GM21381 (cell line): ENCODE data around the gene PTF1A.

Experiments
- ATAC-seq: cut with Tn5 transposase; IDR thresholded peaks from one replicate; pipeline ENCODE4 v1.9.1; 2021; ENCODE audit warnings: mild to moderate bottlenecking, moderate library complexity; ENCODE audit not compliant: unreplicated experiment

PTF1A gene

DNA sequence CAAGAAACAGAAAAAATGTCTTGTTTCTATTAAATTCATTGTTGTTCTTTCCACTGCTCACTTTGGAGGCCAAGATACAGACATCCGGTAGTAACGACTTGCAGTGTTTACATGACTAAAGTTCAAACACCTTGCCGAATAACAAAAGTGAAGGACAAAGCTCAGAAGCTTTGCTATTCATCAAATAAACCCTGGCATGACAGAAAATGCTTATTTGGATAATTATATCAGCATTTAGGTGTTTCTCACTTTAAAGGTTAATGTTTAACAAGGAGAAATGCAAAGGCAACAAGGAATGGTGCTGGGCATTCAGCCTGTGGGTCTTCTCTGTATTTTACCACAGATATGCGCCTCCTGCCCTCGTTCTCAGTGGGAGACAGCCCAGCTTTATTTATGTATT, 5.4 kb upstream of the PTF1A start:
- ATAC-seq = no peak

DNA sequence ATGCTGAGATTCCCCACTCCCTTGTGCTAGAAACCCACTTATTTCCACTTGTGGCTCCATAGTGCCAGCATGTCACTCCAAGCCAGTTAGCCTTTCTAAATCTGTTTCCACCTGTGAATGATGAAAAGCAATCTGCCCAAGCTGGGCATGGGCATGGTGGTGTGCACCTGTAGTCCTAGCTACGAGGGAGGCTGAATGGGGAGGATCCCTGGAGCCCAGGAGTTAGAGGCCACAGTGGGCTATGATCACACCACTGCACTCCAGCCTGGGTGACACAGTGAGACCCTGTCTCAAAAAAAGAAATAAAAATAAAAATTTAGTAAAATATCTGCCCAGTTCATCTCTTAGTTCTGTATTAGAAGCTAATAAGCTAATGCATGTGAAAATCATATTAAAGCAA, 5.0 kb upstream of the PTF1A start:
- ATAC-seq = no peak

DNA sequence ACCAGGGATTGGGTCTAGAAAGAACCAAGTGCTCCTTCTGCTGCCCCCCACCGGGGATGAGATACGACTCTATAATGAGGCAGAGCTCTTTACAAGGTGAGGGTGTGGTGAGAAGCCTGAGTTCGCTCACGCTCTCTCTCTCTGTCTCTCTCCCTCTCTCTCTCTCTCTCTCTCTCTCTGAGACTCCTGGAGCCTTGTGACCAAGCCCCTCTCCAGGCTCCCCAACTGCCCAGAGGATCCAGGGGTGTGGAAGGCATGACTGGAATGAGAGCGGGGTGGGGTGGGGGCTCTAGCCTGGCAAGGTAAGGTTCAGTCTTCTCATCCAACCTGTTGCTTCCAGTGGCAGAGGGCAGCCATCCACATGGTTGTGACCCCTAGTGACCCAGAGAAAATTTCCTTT, 3.1 kb upstream of the PTF1A start:
- no peak for ATAC-seq

DNA sequence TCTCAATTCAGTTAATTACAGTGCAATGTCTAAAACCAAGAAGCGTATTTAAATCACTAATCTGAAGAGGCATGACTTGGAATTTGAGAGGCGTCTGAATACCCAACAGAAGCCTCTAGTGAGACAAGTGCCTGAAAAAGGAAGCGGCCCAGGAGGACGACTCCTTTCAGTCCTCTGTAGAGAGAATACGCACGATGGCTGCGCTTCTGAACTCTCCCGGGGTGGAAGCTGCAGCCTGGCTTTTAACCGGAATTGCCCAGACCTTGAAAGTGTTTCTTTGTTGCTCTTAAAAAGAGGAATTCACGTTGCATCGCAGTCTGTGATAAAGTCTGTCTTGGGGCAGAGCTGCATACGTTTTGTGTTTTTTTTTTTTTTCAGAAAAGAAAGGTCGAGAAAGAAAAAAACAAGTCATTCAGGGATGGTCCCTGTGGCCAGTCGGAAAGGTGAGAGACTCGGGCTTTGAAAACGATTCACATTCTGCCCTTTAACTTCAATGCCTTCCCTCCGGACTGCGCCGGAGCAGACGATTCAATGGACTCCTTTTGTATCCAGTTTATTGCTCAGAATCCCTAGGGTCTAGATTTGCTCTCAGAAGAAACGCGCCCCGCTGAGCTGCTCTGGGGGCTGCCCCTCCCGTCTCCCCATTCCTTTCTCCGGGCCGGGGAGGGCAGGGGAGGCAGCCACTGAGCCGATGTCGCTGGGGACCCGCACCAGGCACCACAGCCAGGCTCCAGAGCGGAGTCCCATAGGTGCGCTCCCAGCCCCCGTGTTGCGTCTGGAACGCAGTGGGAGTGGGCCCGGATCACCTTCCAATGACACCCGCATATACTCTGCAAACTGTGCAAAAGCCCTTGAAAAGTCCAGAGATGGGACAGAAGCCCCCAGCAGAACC, 994 bp upstream of the PTF1A start:
- no peak for ATAC-seq

DNA sequence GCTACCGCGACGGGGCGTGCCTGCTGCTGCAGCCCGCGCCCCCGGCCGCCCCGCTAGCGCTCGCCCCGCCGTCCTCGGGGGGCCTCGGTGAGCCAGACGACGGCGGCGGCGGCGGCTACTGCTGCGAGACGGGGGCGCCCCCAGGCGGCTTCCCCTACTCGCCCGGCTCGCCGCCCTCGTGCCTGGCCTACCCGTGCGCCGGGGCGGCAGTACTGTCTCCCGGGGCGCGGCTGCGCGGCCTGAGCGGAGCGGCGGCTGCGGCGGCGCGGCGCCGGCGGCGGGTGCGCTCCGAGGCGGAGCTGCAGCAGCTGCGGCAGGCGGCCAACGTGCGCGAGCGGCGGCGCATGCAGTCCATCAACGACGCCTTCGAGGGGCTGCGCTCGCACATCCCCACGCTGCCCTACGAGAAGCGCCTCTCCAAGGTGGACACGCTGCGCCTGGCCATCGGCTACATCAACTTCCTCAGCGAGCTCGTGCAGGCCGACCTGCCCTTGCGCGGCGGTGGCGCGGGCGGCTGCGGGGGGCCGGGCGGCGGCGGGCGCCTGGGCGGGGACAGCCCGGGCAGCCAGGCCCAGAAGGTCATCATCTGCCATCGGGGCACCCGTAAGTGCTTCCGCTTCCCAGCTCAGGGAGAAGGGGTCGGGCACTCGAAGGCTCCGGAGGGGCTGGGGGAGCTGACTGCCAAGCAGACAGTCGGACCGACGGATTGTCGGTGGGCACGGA, 761 bp downstream of the PTF1A start:
- no peak for ATAC-seq

DNA sequence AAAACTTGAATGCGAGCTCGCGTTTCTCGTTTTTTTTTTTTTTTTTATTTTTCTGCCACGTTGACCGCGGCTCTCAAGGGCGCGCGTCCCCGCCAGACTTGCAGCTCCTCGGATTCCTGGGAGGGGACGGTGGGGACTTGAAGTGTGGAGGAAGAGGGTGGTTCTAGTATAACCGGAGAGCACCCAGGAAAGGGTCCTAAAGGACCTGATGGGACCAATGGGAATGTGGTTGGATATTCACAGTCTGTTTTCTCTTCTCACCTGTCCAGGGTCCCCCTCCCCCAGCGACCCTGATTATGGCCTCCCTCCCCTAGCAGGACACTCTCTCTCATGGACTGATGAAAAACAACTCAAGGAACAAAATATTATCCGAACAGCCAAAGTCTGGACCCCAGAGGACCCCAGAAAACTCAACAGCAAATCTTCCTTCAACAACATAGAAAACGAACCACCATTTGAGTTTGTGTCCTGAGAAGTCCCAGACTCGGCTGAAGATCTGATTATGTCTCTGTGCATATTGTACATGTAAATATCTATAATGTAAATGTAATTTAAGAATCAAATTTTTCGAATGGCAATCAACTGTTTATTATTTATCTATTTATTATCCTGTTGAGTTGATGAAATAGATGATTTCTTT, 1.4 kb downstream of the PTF1A start:
- ATAC-seq = no peak

DNA sequence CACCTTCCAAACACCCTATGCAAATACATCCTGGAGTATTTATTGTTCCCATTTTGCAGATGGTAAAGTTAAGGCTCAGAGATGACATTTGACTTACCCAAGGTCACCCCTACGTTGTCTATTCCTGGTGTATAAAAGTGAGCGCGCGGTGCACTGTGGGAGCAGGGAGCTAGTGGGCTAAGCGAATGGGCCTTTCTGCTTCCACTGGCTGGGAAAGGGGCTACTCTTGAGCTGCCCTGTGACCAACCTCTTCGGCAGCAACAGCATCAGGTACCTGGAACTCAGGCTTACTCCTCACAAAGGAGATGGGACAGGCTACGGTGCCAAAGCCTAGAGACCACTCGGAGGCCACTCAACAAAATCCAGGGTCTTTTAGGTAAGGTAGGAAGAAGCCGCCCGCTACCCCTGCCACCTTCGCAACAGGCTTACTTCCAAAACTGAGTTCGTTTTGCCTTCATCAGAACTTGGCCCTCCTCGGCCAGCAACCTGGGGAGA, 2.4 kb downstream of the PTF1A start:
- no peak for ATAC-seq

DNA sequence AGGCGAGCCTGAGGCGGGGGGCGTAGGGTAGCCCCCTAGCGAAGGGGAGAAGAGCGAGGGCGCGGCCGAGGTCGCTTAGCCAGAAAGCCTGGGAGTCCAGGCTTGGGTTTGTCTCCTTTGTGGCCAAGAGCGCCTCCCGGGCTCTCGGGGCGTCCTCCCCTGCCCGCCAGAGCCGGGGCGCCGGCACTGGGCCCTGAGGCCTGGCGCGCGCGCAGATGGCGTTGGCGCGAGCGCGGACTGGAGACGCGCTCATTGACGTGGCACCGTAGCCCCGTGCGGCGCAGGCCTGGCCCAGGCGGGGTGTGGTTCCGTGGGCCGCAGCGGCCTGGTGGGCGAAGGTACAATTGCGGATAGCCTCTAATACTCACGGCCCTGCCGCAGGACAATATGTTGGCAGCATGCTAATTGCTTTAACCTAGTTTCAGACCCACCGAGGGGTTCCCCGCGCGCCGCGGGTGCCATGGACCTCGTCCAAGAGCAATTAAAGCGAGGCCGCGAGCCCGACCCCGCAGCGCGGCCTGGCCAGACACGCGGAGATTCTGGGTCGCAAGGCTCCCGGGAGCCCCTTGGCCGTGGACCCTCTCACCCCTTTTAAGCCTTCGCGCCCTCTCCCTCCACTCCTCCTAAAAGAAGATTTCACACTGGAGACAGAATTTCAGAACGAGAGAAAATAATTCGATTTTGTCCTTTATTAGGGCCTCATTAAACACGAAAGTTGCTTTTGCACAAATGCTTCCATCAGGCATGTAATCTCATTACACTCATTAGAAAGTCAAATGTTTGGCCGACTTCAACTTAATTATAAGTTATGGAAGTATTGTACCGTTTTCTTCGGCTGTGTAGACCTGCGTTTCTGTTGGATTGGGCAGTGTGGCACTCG, 3.1 kb downstream of the PTF1A start:
- no peak for ATAC-seq

DNA sequence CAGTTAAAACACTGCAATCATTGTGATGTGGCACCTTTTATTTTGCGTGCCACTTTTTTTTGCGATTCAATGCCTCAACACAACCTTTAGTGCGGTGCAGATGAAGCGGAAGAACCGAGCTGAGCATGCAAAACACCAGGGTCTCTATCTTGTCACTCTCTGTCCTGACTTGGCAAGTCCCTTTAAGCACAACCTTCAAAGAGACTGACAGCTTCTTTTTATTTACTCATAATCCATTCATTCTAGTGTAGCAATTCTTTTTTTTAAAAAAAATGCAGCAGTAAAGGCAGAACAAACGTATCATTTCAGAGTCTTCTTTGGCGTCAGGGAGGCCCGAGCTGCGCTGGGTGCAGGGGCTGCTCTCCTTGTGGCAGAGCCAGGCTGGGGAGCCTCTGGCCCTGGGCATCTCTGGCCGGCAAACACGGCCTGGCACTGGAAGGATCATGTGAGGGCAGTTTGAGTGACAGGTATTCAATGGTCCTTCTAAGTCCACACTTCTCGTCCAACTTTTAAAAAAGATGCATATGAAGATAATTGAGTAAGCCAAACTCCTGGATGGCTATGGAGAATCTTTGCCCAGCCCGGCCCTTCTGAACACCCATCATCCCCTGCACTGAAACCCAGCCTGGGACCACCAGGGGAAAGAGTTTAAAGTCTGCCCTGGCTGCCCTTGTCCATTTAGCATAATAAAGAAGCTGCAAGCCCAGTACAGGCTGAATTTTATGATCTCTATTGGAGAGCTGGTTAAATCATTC, 3.9 kb downstream of the PTF1A start:
- no peak for ATAC-seq

DNA sequence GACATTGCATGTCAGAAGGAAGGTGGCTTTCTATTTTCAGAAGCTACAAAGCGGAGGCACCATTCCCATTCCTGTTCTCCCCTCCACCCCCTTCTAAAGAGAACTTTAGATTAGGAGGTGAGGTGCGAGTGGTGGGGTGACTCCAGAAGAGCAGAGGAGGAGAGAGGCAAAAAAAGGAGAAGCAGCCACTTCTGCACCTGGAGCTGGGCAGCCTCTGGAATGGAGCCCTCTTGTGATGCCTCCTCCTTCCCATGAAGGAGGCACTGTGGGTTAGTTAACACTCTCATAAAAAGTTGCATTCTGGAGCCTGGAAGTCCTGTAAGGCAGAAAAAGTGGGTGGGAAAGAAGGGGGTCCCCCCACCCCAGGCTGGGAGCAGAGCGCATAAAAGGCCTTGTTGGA, 4.8 kb downstream of the PTF1A start:
- ATAC-seq = no peak

DNA sequence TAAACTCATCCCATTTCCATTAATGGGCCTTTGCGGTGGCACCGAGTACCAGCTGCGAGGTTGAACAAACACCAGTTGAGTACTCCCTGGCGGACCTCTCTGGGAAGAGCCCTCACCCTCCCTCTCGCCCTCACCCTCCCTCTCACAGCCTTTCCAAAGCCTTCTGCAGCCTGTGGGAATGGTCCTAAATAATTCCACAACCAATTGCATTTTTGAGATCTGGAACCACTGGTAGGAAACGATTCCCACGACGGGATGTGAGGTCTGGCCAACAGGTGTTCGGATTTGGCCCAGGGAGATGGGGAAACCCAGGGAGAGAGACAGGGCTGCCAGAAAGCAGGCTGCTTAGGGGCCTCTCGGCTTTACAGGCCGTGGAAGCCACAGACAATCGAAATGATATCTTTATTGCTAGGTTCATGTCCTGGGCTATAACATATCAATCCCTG, 5.3 kb downstream of the PTF1A start:
- ATAC-seq = no peak

DNA sequence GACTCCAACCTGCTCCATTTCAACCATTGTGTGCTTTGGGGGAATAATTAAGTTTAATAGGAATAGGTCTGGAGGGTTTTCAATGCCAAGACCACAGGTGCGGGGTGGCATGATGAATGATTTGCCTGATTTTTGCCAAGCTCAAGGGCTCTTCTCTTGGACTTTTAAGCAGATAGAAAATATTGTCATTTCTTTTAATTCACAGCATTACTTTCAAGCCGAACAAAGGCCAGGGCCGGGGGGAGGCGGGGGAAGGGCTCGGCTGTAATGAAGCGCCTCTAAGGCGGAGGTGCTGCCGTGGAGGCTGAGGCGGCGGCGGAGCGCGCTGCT, 6.5 kb downstream of the PTF1A start:
- ATAC-seq = no peak

DNA sequence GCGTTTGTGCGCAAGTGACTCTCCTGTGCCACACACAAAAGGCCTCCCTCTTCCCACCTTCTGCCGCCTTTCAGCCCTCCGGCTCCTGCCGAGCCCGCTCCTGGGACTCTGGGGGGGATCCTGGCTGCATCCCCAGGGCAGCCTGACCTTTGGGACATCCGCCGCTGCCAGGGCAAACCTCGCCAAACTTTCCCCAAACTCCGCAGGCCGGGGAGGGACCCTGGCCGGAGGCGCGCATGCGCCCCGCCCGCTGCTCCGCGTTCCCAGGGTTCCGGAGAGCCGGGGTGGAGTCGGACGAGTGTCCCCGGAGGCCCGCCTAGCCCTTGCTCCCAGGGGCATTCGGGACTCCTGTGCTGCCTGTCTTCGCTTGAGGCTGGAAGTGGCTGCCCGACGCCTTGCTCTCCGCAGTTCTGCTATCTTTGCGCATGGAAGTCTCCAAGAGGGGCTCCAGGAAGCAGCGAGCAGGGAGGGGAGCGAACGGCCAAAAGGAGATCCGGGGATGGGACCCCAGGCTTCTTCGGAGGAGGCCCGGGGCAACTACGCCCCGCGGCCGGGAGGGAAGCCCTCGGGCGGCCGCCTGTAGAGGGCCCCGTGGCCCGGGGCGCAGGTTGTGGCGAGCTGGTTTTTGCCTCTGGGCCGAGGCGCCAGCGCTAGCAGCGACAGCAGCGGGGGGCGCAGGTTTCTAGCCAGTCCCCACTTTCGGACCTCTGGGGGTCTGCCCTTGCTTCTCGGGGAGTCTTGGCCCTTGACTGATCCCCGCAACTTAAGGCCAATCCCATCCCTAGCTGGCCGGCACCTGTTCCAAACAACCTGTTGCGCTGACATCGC, 7.0 kb downstream of the PTF1A start:
- no peak for ATAC-seq

DNA sequence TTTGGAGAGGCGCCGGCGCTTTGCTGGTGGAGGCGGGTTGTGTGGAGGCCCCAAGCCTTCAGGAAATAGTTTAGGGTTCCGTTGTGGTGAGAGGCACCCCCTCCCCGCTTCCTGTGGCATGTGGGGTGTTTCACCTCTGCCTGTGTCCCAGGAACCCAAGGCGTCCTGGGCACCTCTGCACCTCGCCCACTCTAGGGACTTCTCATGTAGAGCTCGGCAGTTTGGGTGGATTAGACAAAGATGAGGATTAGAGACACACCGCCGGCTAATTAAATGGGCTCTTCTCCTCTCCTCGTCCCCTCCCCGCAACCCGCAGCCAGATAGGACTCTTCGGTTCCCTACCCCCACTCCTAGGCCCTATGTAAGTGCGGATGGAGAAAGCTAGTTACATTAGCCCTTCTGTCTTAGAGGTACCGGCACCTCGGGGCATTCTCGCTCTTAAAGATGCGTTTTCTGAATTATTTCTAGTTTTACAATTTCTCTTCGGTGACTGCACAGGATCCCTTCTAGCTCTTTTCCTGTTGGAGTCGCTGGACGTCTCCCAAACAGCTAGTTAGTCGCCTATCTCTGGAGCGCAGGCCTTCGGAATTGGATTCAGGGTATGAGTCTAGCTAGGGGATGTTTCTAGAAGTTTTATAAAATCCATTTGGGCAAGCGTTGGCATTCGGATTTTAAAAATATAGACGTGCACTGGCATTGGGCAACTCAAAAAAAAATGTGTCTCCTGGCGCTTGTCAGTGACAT, 7.8 kb downstream of the PTF1A start:
- ATAC-seq = no peak

DNA sequence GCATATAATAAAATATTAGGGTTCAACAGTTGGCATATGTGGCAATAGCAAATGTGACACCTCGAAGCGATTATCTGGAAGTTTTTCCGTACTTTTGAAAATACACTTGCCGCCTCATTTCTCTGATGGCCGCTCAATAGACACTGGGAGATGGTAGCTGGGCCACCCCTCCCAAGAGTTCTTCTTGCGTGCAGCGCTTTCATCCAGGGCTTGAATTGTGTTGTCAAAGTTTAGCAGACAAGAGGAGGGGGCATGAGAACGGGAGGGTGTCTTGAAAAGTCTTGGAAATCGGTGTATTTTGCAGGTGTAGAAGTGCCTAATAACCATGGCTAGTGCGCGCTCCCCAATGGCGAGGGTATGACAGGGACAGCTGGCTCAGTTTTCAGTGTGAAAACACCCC, 8.5 kb downstream of the PTF1A start:
- ATAC-seq = no peak

DNA sequence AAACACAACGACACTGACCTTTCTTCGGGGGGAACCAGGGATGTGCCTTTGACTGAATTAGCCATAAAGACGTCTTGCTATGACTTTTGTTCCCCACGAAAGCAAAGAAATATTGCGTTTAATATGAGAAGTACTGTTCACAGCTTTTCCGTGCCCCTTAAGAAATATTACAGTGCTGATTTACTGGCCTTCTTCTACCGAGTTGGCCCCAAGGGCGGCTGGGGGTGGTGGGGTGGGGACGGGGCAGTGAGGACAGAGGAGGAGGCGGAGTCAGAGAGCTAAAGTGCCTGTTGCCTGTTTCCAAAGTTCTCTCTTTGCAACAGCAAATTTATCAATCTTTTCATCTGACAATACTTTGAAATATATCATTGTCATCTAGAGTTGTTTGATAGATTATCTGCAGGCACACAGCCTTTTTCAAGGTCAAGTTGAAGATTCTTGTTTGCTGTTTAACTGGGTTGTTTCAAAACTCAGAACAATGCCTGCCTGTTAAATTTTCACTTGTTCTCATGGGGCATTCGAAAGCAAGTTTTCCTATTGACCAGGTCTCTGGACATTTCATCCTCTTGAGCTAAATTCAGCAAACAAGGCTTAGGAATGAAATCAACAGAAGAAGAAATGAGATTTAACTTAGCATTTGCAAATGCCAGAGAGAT, 9.0 kb downstream of the PTF1A start:
- ATAC-seq = no peak

DNA sequence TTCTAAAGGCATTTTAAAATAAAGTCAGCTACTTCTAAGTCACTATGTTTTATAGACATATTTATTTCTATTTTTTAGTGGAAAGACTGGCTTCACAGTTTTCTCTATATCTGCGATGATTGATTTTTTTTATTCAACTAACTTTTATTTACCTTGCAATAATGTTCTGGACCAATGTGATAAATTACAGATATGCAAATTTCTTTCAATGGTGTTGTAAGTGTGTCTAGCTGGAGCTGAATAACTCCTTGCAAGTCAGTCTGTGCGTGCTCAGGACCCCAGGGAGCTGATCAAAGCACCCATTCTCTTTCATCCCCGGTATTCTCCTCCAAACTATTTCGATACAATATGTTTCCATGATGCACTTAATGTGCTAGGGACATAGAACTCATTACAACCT, 9.7 kb downstream of the PTF1A start:
- ATAC-seq = no peak

DNA sequence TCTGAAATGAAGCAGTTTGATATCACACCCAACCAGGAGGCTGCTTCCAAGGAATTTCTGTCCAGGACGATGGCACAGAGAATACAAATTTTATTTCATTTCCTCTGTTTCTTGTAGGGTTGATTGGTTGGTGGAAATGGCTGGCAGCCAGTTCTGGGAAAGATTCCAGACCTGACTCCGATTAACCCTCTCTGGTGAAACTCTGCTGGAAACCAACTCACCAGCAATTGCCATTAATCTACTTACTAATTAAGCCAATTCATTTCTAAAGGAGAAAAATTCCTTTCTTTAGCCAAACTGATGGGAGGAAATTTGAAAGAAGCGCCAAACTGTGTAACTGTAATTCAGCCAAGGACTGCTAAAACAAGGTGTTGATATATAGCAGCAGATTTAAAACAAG, 10.7 kb downstream of the PTF1A start:
- no peak for ATAC-seq
